Measurements from ENCODE around the gene BTBD6.
A peak's percentile ranks its signal among the peaks of the same experiment; 100 is the strongest.

BTBD6 gene

DNA sequence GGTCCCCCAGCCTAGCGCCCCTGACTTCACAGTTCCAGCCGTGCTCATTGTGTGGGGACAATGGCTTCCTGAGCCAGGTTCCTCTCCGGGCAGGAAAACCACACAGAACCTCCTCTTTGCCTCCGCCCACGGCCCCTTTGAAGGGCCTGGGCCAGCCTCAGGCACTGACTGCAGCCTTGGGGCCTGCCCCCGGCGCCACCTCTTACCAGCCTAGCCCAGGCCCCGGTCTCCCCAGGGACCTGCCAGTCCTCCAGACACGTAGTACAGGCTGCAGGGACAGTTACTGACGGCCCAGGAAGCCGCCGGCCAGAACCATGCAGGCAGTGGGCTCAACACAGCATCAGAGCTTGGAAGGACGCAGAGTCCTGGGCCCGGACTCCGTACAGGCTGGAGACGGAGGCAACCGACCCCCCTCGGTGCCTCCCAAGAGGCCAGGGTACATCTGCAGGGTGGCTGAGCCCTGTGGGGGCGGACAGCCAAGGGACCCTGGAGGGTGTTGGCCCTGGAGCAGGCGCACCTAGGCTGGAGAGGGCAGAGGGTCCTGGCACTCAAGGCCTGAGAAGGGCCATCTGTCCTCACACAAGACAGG, 46.3 kb upstream of the BTBD6 start:
- H3K27ac ChIP-seq = peak overlapping the region; percentile 5; the same call in 1 of the 2 replicates
- CTCF ChIA-PET = interaction anchor here (1.0 to 2.3 kb wide), 4 partner anchors 12 to 115 kb away, joined by 4 to 8 read pairs (median 5); no protein-coding TSS in a partner anchor
- TF ChIP-seq CTCF (conservative IDR thresholded peaks at IDR 0.05; ENCODE audit: low read depth) = no peak
- POLR2A ChIA-PET (ENCODE audit: low non-redundant PET) = interaction anchor here (0.6 kb wide), 1 partner anchor 36 kb away, joined by 3 read pairs; no protein-coding TSS in a partner anchor
- DNase-seq (ENCODE audit: low spot score) = no peak

- peak; percentile 71 for DNase-seq (ENCODE audit: low spot score)
- POLR2A ChIA-PET (ENCODE audit: low non-redundant PET) = no interaction called here
- H3K27ac ChIP-seq = no peak overlapping the region
- TF ChIP-seq CTCF (conservative IDR thresholded peaks at IDR 0.05; ENCODE audit: low read depth) = peak; percentile 94
- CTCF ChIA-PET = interaction anchor here (0.5 to 2.3 kb wide), 8 partner anchors 9 to 434 kb away, joined by 3 to 8 read pairs (median 3); partner anchors contain the start of gene BTBD6
Measured at GRCh38 chr14:105203057-105203531, 45.2 kb upstream of the BTBD6 start.

DNA sequence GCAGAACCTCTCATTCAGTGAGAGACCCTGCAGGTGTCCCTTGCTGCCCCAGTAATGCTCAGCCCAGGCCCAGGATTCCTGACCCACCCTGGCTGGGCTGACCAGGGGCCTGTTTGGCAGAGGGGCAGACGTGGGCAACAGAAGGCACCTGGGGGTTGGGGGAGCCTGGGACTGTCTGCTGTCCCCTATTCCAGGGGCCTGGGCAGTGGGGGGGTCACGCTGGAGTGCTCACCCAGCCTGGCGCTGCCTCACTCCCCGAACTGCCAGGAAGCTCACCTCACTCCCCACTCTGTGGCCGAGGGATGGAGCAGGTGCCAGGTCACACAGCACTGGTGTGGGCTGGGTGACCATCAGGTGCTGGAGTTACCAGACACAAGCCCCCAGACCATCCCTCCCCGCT, 44.6 kb upstream of the BTBD6 start:
- CTCF ChIA-PET = interaction anchor here (0.5 to 1.2 kb wide), 12 partner anchors 10 to 434 kb away, joined by 3 to 7 read pairs (median 3); partner anchors contain the start of gene BTBD6
- H3K27ac ChIP-seq = peak overlapping the region; percentile 72
- TF ChIP-seq CTCF (conservative IDR thresholded peaks at IDR 0.05; ENCODE audit: low read depth) = no peak
- POLR2A ChIA-PET (ENCODE audit: low non-redundant PET) = no interaction called here
- DNase-seq (ENCODE audit: low spot score) = no peak

- ChIA-PET POLR2A (ENCODE audit: low non-redundant PET) (no interaction called here), CTCF (interaction anchor here (0.6 to 1.3 kb wide), 8 partner anchors 21 to 193 kb away, joined by 3 to 7 read pairs (median 3); no protein-coding TSS in a partner anchor)
- TF ChIP-seq CTCF (conservative IDR thresholded peaks at IDR 0.05; ENCODE audit: low read depth) = no peak
- peak; percentile 55 for DNase-seq (ENCODE audit: low spot score)
- H3K27ac ChIP-seq = peak overlapping the region; percentile 72
Measured at GRCh38 chr14:105204206-105204930, 44.0 kb upstream of the BTBD6 start.

- no peak for TF ChIP-seq CTCF (conservative IDR thresholded peaks at IDR 0.05; ENCODE audit: low read depth)
- POLR2A ChIA-PET (ENCODE audit: low non-redundant PET) = interaction anchor here (0.6 kb wide), 1 partner anchor 137 kb away, joined by 3 read pairs; no protein-coding TSS in a partner anchor
- peak overlapping the region; percentile 72 for H3K27ac ChIP-seq
- no peak for DNase-seq (ENCODE audit: low spot score)
- CTCF ChIA-PET = interaction anchor here (0.5 to 1.3 kb wide), 3 partner anchors 20 to 473 kb away, joined by 3 to 5 read pairs (median 4); no protein-coding TSS in a partner anchor
Measured at GRCh38 chr14:105204931-105205672, 43.2 kb upstream of the BTBD6 start.
